22Rv1 (cell line): Measurements from ENCODE around the gene TMEM61.

ENCODE experiments used
- CTCF ChIP-seq: fragments of 450-650 bp; IDR thresholded peaks from 2 replicates; pipeline ENCODE4 v1.5.1; 2017; ENCODE audit warnings: mild to moderate bottlenecking
- ZFX ChIP-seq: fragments of 450-650 bp; IDR thresholded peaks from 2 replicates; pipeline ENCODE4 v1.6.1; 2017; ENCODE audit warnings: antibody characterized with exemption, borderline replicate concordance

GRCh38 chr1:54994355-54994990 lies 14.0 kb downstream of the TMEM61 start:
- no peak for TF ChIP-seq CTCF
- no peak for TF ChIP-seq ZFX
